Measurements from ENCODE around the gene CHST9.

Gene CHST9

GRCh38 chr18:27075828-27076227 lies 109.3 kb downstream of the CHST9 start:
- peak; percentile 7 for DNase-seq

GRCh38 chr18:27073404-27073830 lies 111.7 kb downstream of the CHST9 start:
- DNase-seq = no peak

- no peak for DNase-seq
Measured at GRCh38 chr18:27064673-27065072, 120.4 kb downstream of the CHST9 start.

- DNase-seq = no peak
Measured at GRCh38 chr18:27062802-27063201, 122.3 kb downstream of the CHST9 start.

- no peak for DNase-seq
Measured at GRCh38 chr18:27061488-27062095, 123.5 kb downstream of the CHST9 start.

- peak; percentile 64 for DNase-seq
Measured at GRCh38 chr18:27057519-27058234, 127.4 kb downstream of the CHST9 start.

- DNase-seq = no peak
Measured at GRCh38 chr18:27054926-27055325, 130.2 kb downstream of the CHST9 start.

GRCh38 chr18:27049969-27050368 lies 135.1 kb downstream of the CHST9 start:
- DNase-seq = no peak

- DNase-seq = no peak
Measured at GRCh38 chr18:27045342-27045741, 139.8 kb downstream of the CHST9 start.

GRCh38 chr18:27042177-27042576 lies 142.9 kb downstream of the CHST9 start:
- no peak for DNase-seq

GRCh38 chr18:27040796-27041195 lies 144.3 kb downstream of the CHST9 start:
- DNase-seq = no peak

- DNase-seq = no peak
Measured at GRCh38 chr18:27033722-27034121, 151.4 kb downstream of the CHST9 start.

- DNase-seq = no peak
Measured at GRCh38 chr18:27030421-27030820, 154.7 kb downstream of the CHST9 start.

- no peak for DNase-seq
Measured at GRCh38 chr18:27022477-27022876, 162.6 kb downstream of the CHST9 start.

GRCh38 chr18:27017901-27018500 lies 167.1 kb downstream of the CHST9 start:
- no peak for DNase-seq

GRCh38 chr18:27014841-27015240 lies 170.3 kb downstream of the CHST9 start:
- DNase-seq = no peak

GRCh38 chr18:27010784-27011183 lies 174.3 kb downstream of the CHST9 start:
- DNase-seq = no peak

- no peak for DNase-seq
Measured at GRCh38 chr18:27009293-27009692, 175.8 kb downstream of the CHST9 start.

GRCh38 chr18:27008575-27008974 lies 176.5 kb downstream of the CHST9 start:
- DNase-seq = no peak

GRCh38 chr18:27007880-27008279 lies 177.2 kb downstream of the CHST9 start:
- DNase-seq = no peak

GRCh38 chr18:27005589-27005988 lies 179.5 kb downstream of the CHST9 start:
- no peak for DNase-seq

GRCh38 chr18:27004056-27004829 lies 180.9 kb downstream of the CHST9 start:
- no peak for DNase-seq

- DNase-seq = no peak
Measured at GRCh38 chr18:26999797-27000196, 185.3 kb downstream of the CHST9 start.

GRCh38 chr18:26993568-26993967 lies 191.5 kb downstream of the CHST9 start:
- no peak for DNase-seq

Data from NCI-H1092 (cell line).